LNCAP (cell line): ENCODE measurements around the gene FAHD2A.

Experiments used
- TF ChIP-seq, protein P1 (sequence below): fragments of 450-650 bp; IDR thresholded peaks from 2 replicates; pipeline ENCODE4 v1.5.1; 2017; ENCODE audit warnings: mild to moderate bottlenecking

The FAHD2A gene

GRCh38 chr2:95390272-95390880, 12.1 kb upstream of the FAHD2A start:
- TF ChIP-seq, protein P1, sequence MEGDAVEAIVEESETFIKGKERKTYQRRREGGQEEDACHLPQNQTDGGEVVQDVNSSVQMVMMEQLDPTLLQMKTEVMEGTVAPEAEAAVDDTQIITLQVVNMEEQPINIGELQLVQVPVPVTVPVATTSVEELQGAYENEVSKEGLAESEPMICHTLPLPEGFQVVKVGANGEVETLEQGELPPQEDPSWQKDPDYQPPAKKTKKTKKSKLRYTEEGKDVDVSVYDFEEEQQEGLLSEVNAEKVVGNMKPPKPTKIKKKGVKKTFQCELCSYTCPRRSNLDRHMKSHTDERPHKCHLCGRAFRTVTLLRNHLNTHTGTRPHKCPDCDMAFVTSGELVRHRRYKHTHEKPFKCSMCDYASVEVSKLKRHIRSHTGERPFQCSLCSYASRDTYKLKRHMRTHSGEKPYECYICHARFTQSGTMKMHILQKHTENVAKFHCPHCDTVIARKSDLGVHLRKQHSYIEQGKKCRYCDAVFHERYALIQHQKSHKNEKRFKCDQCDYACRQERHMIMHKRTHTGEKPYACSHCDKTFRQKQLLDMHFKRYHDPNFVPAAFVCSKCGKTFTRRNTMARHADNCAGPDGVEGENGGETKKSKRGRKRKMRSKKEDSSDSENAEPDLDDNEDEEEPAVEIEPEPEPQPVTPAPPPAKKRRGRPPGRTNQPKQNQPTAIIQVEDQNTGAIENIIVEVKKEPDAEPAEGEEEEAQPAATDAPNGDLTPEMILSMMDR, result no peak

GRCh38 chr2:95390881-95391321, 11.6 kb upstream of the FAHD2A start:
- TF ChIP-seq, protein P1, result no peak

DNA sequence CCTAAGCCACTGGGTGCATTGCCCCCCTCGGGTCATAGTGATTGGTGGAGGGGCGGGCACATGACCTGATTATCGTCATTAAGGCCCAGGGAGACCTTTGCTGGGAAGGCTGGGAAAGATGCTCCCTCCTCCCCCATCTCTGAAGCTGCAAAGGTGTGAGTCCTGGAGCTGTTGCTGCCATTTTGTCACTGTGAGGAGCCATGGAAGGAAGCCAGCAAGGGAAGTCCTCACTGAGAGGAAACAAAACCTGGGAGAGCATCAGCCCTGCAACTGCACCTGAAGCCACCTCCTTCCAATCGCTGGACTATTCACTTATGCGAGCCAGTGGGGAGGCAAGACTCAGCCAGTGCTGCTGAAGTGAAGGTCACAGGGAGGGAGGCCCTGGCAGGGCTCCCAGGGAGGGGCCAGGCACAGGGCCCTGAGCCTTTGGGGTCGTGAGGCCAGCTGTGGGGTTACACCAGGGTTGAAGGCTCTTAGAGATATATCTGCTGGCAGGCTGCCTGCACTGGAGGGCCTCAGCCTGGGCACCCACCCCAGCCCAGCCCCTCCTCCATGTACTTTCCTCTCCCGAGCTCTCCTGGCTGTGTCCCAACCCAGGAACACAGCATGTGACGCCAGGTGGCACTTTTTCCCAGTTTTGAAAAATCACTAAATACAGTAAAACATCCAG, 10.7 kb upstream of the FAHD2A start:
- TF ChIP-seq, protein P1, result no peak

DNA sequence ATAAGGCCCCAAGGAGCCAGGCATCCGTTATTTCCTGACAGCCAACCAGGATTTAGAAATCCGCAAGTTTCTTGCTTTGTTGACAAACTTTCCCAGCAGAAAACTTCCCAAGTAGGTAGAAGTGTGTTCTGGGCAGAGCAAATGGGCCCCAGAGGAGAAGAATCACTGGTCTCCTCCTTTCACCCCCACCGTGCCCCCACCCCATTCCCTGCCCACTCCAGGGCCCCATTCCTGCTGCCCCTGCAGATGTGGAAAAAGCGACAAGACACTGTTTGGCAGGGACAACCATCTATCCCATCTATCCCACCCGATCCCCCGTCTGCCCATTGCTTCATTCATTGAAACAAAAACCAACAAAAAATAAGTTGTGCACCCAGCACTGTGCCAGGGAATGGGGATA, 10.2 kb upstream of the FAHD2A start:
- TF ChIP-seq, protein P1, result no peak

DNA sequence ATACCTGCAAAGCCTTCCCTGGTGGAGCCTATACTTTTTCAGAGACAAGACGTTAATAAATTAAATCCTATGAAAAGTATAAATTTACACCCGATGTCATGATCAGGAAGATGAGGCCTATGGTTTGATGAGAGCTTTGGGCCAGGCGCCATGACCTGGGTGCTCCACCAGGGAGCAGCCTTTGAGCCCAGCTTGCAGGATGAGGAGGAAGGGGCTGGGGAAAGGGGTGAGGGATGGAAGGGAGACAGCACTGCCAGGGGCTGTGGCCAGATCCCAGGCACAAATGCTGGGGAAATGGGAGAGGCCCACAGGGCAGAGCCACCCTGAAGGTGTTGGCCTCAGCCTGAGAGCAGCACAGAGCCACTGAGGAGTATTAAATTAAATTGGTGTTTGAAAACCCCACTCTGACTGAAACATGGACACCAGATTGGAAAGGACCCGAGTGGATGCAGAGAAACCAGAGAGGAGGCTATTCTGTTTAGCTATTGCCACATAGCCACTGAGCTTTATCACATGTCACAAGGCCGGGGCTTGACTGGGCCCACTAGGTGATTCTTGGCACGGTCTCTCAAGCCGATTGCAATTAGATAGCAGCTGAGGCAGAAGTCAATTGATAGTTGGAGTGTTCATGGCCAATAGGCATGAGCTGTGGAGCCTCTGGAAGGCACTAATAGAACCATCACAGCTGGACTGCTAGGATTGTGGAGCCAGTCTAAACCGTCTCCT, 9.6 kb upstream of the FAHD2A start:
- TF ChIP-seq, protein P1, result no peak

GRCh38 chr2:95393901-95394300, 8.6 kb upstream of the FAHD2A start:
- TF ChIP-seq, protein P1, result no peak

GRCh38 chr2:95399061-95399460, 3.4 kb upstream of the FAHD2A start:
- TF ChIP-seq, protein P1, result no peak
